Testis (tissue), 2 donors: Measurements from ENCODE around the gene MAP3K20.

Experiments
- CTCF ChIP-seq, 3 experiments: fragments of 450-650 bp in 2 of 3; fragments of 200-600 bp in 1 of 3; sonication (generic) in 1 of 3; IDR thresholded peaks; one replicate each; pipeline ENCODE4 v1.5.1; 2016 to 2019; ENCODE audit warnings: antibody characterized with exemption in 3 of 3, mild to moderate bottlenecking in 2 of 3, moderate library complexity in 1 of 3
- POLR2A ChIP-seq: fragments of 450-650 bp; IDR thresholded peaks from one replicate; pipeline ENCODE4 v1.6.1; 2017; ENCODE audit warnings: antibody characterized with exemption, mild to moderate bottlenecking, moderate library complexity

DNA sequence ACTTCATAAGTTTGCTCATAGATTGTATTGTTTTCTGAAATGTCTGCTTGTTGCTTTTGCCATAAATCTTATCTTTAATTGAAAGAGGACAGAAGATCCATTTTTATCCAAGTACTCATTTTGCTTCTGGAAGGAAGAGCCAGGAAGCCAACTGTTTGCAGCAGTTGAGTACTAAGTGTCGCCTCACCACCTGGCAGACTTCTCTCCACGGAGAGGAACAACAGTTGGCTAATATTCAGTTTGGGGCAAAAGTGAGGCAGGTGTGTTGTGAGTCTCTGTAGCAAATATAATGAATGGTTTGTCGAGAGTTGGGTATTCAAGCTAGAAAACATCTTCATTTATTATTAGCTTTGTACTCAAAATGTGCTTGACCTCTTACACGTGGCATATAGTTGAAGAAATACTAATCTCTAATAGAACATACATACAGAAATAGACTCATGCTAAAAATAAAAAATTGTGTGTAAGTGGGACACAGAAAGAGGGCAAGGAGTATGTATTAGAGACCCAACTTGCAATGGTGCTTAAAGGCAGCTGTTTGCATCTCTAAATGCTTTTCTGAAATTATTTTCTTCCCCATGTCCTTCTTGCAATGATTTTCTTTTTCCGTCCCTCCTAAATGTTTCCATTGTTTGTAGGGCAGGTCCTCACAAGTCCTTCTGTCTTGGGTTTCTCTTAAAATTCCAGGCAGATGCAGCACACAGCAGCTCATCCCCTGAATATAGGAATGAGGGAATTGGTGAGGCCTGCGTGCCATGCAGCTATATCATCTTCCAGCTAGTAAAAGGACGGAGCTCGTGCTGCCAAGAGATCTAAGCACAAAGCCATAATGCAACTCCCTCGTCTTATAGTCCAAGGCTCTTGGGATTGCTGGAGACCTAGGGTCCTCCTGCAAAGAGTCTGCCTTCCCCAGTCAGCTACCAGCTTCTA is 44.8 kb upstream of the MAP3K20 start:
- TF ChIP-seq CTCF (IDR thresholded peaks at IDR 0.05) (no peak), POLR2A (no peak)
